ENCODE data around the gene JAZF1. TPM values are rescaled to one million over a fixed set of nuclear protein-coding genes. Genes with fewer than 3 reads are reported as not detected.

Gene JAZF1
- polyA plus RNA-seq, 3 donors: 12.1 to 18.1 (median 17.2) TPM

DNA sequence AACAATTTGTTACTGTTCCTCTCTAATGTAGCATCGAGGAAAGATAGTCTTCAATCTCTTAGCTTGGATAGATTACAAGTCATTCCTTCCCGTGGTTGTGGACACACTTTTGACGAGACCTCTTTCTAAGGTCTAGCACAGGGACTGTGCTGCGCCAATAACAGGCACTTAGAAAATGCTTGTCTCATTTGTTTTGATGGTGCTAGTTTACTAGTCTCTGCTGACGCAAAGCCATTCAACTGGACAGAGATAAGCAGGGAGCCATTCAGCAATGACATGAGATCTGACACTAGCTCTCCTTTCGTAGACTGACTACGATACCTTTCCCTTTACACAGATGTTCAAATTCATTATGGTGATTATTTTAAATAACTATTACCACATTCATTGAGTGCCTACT lies 6.4 kb upstream of the JAZF1 start:
- no peak for DNase-seq
- Histone ChIP-seq H3K9me3 (replicated peaks in 1 of 2; ENCODE audit: control insufficient read depth in 1 of 2, insufficient read depth in 1 of 2, low read length in 2 of 2) (no peaks in the 10 kb centered on the region), H3K27me3 (ENCODE audit: control insufficient read depth in 2 of 2, insufficient read depth in 2 of 2, low read length in 2 of 2) (no peaks in the 10 kb centered on the region), H3K27ac (ENCODE audit: low read depth in 1 of 2, low read length in 2 of 2) (no peak overlapping the region), H3K79me2 (ENCODE audit: insufficient read depth, low read length) (no peaks in the 10 kb centered on the region), H3K4me3 (replicated peaks in 1 of 3; ENCODE audit: low read depth in 2 of 3, low read length in 3 of 3) (no peak overlapping the region), H2AFZ (ENCODE audit: insufficient read depth, low read depth, low read length, poor library complexity, severe bottlenecking) (no peak overlapping the region), H3K9ac (ENCODE audit: insufficient read depth, low read length, poor library complexity, severe bottlenecking) (no peak overlapping the region), H3K4me1 (ENCODE audit: control insufficient read depth in 1 of 2, insufficient read depth in 2 of 2, low read length in 2 of 2) (peaks cover 26 to 35% of the 10 kb centered on the region in 2 donors), H3K4me2 (replicated peaks; ENCODE audit: extremely low read depth, low read length, poor library complexity, severe bottlenecking) (no peak overlapping the region), H3K36me3 (replicated peaks in 1 of 2; ENCODE audit: control insufficient read depth in 1 of 2, insufficient read depth in 2 of 2, low read length in 2 of 2) (no peaks in the 10 kb centered on the region), H4K20me1 (ENCODE audit: insufficient read depth, low read length) (no peaks in the 10 kb centered on the region)
- H3K27me3 Mint-ChIP-seq (ENCODE audit: low read depth in 3 of 3): peaks cover 0 to 5% (median 2%) of the 10 kb centered on the region in 3 donors
- no peak for TF ChIP-seq CTCF (IDR thresholded peaks at IDR 0.05)
- H3K27ac Mint-ChIP-seq: no peak overlapping the region
- intact Hi-C loops (cut with micrococcal nuclease): loop anchor here in 1 of 2 donors (10.0 kb wide), 2 partner anchors 48 to 88 kb away; no protein-coding TSS in a partner anchor
- 100% methylated on average over 2 of the region's 7 CpGs for whole genome bisulfite sequencing (ENCODE audit: insufficient coverage)
- peaks cover 54% of the 10 kb centered on the region for H3K4me1 Mint-ChIP-seq
- H3K4me3 Mint-ChIP-seq: no peak overlapping the region
- peaks cover 0 to 3% (median 0%) of the 10 kb centered on the region in 7 donors for H3K9me3 Mint-ChIP-seq
- no peaks in the 10 kb centered on the region for H3K36me3 Mint-ChIP-seq

GRCh38 chr7:28183627-28184026 lies 3.0 kb upstream of the JAZF1 start:
- Histone ChIP-seq H3K79me2 (ENCODE audit: insufficient read depth, low read length) (peaks cover 11% of the 10 kb centered on the region), H4K20me1 (ENCODE audit: insufficient read depth, low read length) (no peaks in the 10 kb centered on the region), H3K4me3 (replicated peaks in 1 of 3; ENCODE audit: low read depth in 2 of 3, low read length in 3 of 3) (no peak overlapping the region), H3K4me1 (ENCODE audit: control insufficient read depth in 1 of 2, insufficient read depth in 2 of 2, low read length in 2 of 2) (peaks cover 30 to 33% of the 10 kb centered on the region in 2 donors), H3K4me2 (replicated peaks; ENCODE audit: extremely low read depth, low read length, poor library complexity, severe bottlenecking) (no peak overlapping the region), H3K27ac (ENCODE audit: low read depth in 1 of 2, low read length in 2 of 2) (no peak overlapping the region), H3K36me3 (replicated peaks in 1 of 2; ENCODE audit: control insufficient read depth in 1 of 2, insufficient read depth in 2 of 2, low read length in 2 of 2) (no peaks in the 10 kb centered on the region), H3K9ac (ENCODE audit: insufficient read depth, low read length, poor library complexity, severe bottlenecking) (no peak overlapping the region), H3K27me3 (ENCODE audit: control insufficient read depth in 2 of 2, insufficient read depth in 2 of 2, low read length in 2 of 2) (no peaks in the 10 kb centered on the region), H3K9me3 (replicated peaks in 1 of 2; ENCODE audit: control insufficient read depth in 1 of 2, insufficient read depth in 1 of 2, low read length in 2 of 2) (no peaks in the 10 kb centered on the region), H2AFZ (ENCODE audit: insufficient read depth, low read depth, low read length, poor library complexity, severe bottlenecking) (no peak overlapping the region)
- H3K27ac Mint-ChIP-seq: no peak overlapping the region
- peaks cover 42% of the 10 kb centered on the region for H3K4me1 Mint-ChIP-seq
- H3K4me3 Mint-ChIP-seq: no peak overlapping the region
- no peak for TF ChIP-seq CTCF (IDR thresholded peaks at IDR 0.05)
- H3K27me3 Mint-ChIP-seq (ENCODE audit: low read depth in 3 of 3): peaks cover 0 to 8% (median 2%) of the 10 kb centered on the region in 3 donors
- no peaks in the 10 kb centered on the region for H3K36me3 Mint-ChIP-seq
- no peaks in the 10 kb centered on the region for H3K9me3 Mint-ChIP-seq
- no peak for DNase-seq
- WGBS (ENCODE audit: insufficient coverage): 100% methylated on average over 2 of the region's 5 CpGs
- intact Hi-C loops (cut with micrococcal nuclease): loop anchor here (5.0 to 10.0 kb wide), 3 partner anchors 51 to 91 kb away; no protein-coding TSS in a partner anchor
